Adrenal gland (tissue), 5 donors: ENCODE data around the gene EFNA5.

Source experiments
- POLR2A ChIP-seq, 2 donors: fragments of 450-650 bp; IDR thresholded peaks; one replicate each; pipeline ENCODE4 v1.6.1; 2017; ENCODE audit warnings: antibody characterized with exemption in 2 of 2, mild to moderate bottlenecking in 2 of 2, moderate library complexity in 1 of 2
- TF ChIP-seq, protein P1 (sequence below), 6 experiments: fragments of 450-650 bp in 4 of 6; fragments of 200-600 bp in 2 of 6; sonication (generic) in 1 of 6; IDR thresholded peaks; 1 replicate in 5 of 6; 2 replicates in 1 of 6; pipeline versions ENCODE4 v1.5.1 to v1.8.0; 2016 to 2021; ENCODE audit warnings: antibody characterized with exemption in 6 of 6, mild to moderate bottlenecking in 2 of 6, moderate library complexity in 1 of 6
- donor health status: DM: no; HTN: no; CAD: no.

DNA sequence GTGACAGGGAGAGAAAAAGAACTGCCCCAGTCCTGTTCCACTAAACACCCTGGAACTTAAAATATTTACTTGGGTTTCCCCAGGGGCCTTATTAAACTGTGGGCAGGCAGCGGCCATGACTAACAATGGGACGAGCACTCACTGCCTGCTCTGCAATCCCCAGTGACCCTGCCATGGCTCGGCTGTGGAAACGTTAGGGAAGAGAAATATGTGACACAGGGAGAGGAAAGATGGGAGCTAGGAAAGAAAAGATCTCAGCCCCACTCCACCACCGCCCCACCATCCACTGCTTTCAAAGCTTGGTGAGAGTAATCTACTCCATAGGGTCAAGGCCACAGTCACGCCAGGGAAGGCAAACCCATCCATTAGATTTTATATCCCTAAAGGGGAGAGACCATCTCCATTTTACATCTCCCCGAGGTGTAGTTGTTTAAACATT lies 117.6 kb downstream of the EFNA5 start:
- no peak for TF ChIP-seq POLR2A (IDR thresholded peaks at IDR 0.05)
- TF ChIP-seq, protein P1, sequence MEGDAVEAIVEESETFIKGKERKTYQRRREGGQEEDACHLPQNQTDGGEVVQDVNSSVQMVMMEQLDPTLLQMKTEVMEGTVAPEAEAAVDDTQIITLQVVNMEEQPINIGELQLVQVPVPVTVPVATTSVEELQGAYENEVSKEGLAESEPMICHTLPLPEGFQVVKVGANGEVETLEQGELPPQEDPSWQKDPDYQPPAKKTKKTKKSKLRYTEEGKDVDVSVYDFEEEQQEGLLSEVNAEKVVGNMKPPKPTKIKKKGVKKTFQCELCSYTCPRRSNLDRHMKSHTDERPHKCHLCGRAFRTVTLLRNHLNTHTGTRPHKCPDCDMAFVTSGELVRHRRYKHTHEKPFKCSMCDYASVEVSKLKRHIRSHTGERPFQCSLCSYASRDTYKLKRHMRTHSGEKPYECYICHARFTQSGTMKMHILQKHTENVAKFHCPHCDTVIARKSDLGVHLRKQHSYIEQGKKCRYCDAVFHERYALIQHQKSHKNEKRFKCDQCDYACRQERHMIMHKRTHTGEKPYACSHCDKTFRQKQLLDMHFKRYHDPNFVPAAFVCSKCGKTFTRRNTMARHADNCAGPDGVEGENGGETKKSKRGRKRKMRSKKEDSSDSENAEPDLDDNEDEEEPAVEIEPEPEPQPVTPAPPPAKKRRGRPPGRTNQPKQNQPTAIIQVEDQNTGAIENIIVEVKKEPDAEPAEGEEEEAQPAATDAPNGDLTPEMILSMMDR (IDR thresholded peaks at IDR 0.05): no peak
